ENCODE results near the gene OR2A1. TPM values are rescaled to one million over a fixed set of nuclear protein-coding genes. Genes with fewer than 3 reads are reported as not detected.
"Not testable (repeated sequence)": the region's sequence is repeated elsewhere in the genome, so short reads cannot be mapped to it uniquely, and the experiment has no call there.

Gene OR2A1
- polyA plus RNA-seq (ENCODE audit: insufficient read length in 3 of 3): under 1 TPM; 0.10 to 0.44 (median 0.39) TPM

GRCh38 chr7:144311872-144312469 lies at the start of gene OR2A1:
OR2A1 (plus strand) TSS chr7:144312419; CDS start chr7:144318125, 5,706 bp downstream.
- not testable (repeated sequence) for DNase-seq (ENCODE audit: low read depth in 3 of 3, low spot score in 2 of 3)

GRCh38 chr7:144264692-144265091 lies 47.5 kb upstream of the OR2A1 start, which contains the start of gene OR2A7:
OR2A7 (minus strand) TSS chr7:144264792; CDS start chr7:144259628, 5,164 bp downstream.
- DNase-seq (ENCODE audit: low read depth in 3 of 3, low spot score in 2 of 3): not testable (repeated sequence)

- not testable (repeated sequence) for DNase-seq (ENCODE audit: low read depth in 3 of 3, low spot score in 2 of 3)
Observed at GRCh38 chr7:144269188-144269587, 43.0 kb upstream of the OR2A1 start, which contains the start of gene CTAGE8. CTAGE8 (minus strand) TSS chr7:144269288; CDS start chr7:144269250, 38 bp downstream.

GRCh38 chr7:144275281-144275680 lies 36.9 kb upstream of the OR2A1 start:
- not testable (repeated sequence) for DNase-seq (ENCODE audit: low read depth in 3 of 3, low spot score in 2 of 3)

- not testable (repeated sequence) for DNase-seq (ENCODE audit: low read depth in 3 of 3, low spot score in 2 of 3)
Observed at GRCh38 chr7:144280010-144280409, 32.2 kb upstream of the OR2A1 start.

GRCh38 chr7:144281981-144282380 lies 30.2 kb upstream of the OR2A1 start:
- not testable (repeated sequence) for DNase-seq (ENCODE audit: low read depth in 3 of 3, low spot score in 2 of 3)

- not testable (repeated sequence) for DNase-seq (ENCODE audit: low read depth in 3 of 3, low spot score in 2 of 3)
Observed at GRCh38 chr7:144282490-144282889, 29.7 kb upstream of the OR2A1 start.

GRCh38 chr7:144283716-144284115 lies 28.5 kb upstream of the OR2A1 start:
- not testable (repeated sequence) for DNase-seq (ENCODE audit: low read depth in 3 of 3, low spot score in 2 of 3)

- DNase-seq (ENCODE audit: low read depth in 3 of 3, low spot score in 2 of 3): not testable (repeated sequence)
Observed at GRCh38 chr7:144287171-144287784, 24.9 kb upstream of the OR2A1 start.

GRCh38 chr7:144291607-144292006 lies 20.6 kb upstream of the OR2A1 start:
- not testable (repeated sequence) for DNase-seq (ENCODE audit: low read depth in 3 of 3, low spot score in 2 of 3)

- not testable (repeated sequence) for DNase-seq (ENCODE audit: low read depth in 3 of 3, low spot score in 2 of 3)
Observed at GRCh38 chr7:144292384-144293161, 19.6 kb upstream of the OR2A1 start.

GRCh38 chr7:144293794-144294499 lies 18.3 kb upstream of the OR2A1 start:
- DNase-seq (ENCODE audit: low read depth in 3 of 3, low spot score in 2 of 3): not testable (repeated sequence)

- DNase-seq (ENCODE audit: low read depth in 3 of 3, low spot score in 2 of 3): not testable (repeated sequence)
Observed at GRCh38 chr7:144302578-144303303, 9.5 kb upstream of the OR2A1 start.

- DNase-seq (ENCODE audit: low read depth in 3 of 3, low spot score in 2 of 3): not testable (repeated sequence)
Observed at GRCh38 chr7:144303607-144304006, 8.6 kb upstream of the OR2A1 start.

- DNase-seq (ENCODE audit: low read depth in 3 of 3, low spot score in 2 of 3): not testable (repeated sequence)
Observed at GRCh38 chr7:144305156-144305555, 7.1 kb upstream of the OR2A1 start.

DNA sequence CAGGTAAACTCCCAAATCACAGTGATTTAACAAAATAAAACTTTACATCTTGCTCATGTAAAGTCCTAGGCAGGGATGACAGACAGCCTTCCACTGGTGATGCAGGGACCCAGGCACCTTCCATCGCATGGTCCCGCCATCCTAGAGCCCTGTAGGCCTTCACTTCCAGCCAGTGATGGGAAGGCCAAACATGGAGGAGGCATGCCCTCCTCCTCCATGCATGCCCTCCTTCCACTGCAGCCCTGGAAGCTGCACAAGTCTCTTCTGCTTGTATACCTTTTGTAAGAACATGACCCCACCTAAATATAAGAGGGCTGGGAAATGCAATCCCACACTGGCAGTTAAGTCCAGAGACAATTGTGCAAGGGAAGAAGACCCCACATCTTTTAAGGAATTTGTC lies 2.5 kb upstream of the OR2A1 start:
- not testable (repeated sequence) for DNase-seq (ENCODE audit: low read depth in 3 of 3, low spot score in 2 of 3)

GRCh38 chr7:144311218-144311617 lies 1.0 kb upstream of the OR2A1 start:
- not testable (repeated sequence) for DNase-seq (ENCODE audit: low read depth in 3 of 3, low spot score in 2 of 3)

DNA sequence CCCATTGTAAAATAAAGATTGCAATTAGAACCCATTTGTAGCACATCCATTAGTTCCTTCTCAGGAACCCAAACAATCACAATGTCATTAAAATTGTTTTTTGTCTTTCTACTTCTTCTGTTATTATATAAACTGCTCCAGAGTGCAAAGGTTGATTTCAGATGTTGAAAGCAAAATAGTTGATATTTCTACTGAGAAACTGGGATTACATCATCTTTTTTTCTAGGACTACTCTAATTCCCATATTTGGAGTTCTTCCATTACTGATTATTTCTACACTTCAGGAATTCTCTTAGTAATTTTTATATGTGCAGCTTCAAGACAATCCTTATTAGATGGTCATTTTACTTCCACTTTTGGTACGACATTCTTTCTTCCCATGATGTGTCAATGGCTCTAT lies 5.3 kb downstream of the OR2A1 start:
- not testable (repeated sequence) for DNase-seq (ENCODE audit: low read depth in 3 of 3, low spot score in 2 of 3)

DNA sequence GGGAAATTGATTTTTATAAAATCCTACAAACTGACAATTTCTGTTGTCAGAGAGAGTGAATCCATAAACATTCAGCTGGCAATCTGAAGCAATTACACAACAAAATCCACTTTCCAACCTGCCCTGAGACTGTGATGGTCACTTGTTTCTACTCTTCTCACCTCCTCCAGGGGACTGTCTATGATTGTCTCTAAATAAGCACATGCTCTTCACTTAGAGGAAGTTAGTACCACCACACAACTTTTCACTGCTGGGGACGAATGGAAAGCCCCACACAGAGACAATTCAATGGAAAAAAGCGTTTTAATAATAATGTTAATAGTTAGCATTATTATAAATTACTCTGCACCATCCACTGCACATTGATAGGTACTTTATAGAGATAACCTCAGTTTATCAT lies 7.3 kb downstream of the OR2A1 start:
- DNase-seq (ENCODE audit: low read depth in 3 of 3, low spot score in 2 of 3): not testable (repeated sequence)

- not testable (repeated sequence) for DNase-seq (ENCODE audit: low read depth in 3 of 3, low spot score in 2 of 3)
Observed at GRCh38 chr7:144321677-144322206, 9.5 kb downstream of the OR2A1 start.

Data from right renal cortex interstitium (tissue), 3 donors.